Measurements from ENCODE around the gene ZFP2.
"Not testable (repeated sequence)": the region's sequence is repeated elsewhere in the genome, so short reads cannot be mapped to it uniquely, and the experiment has no call there.

Gene ZFP2

GRCh38 chr5:178895615-178896571, at the start of gene ZFP2:
Gene ZFP2 (plus strand): TSS chr5:178895913. CDS start chr5:178931314, 35,401 bp downstream.
- DNase-seq (ENCODE audit: extremely low read depth, insufficient read length) = peak; percentile 54
- Histone ChIP-seq H3K36me3 (ENCODE audit: control insufficient read depth, insufficient read depth, low read length) (no peaks in the 10 kb centered on the region), H3K4me3 (replicated peaks; ENCODE audit: low read depth, low read length) (peak within 1 kb of the TSS; percentile 61), H3K27me3 (replicated peaks; ENCODE audit: control insufficient read depth, insufficient read depth, low read length) (no peaks in the 10 kb centered on the region)
- TF ChIP-seq CTCF (IDR thresholded peaks at IDR 0.05; ENCODE audit: insufficient read depth, low read length, poor library complexity, severe bottlenecking) = no peak

- DNase-seq (ENCODE audit: extremely low read depth, insufficient read length) = no peak
Measured at GRCh38 chr5:178849316-178849715, 46.4 kb upstream of the ZFP2 start.

GRCh38 chr5:178851951-178852350, 43.8 kb upstream of the ZFP2 start:
- TF ChIP-seq CTCF (IDR thresholded peaks at IDR 0.05; ENCODE audit: insufficient read depth, low read length, poor library complexity, severe bottlenecking) = no peak
- Histone ChIP-seq H3K36me3 (ENCODE audit: control insufficient read depth, insufficient read depth, low read length) (no peaks in the 10 kb centered on the region), H3K4me3 (replicated peaks; ENCODE audit: low read depth, low read length) (no peak overlapping the region), H3K27me3 (replicated peaks; ENCODE audit: control insufficient read depth, insufficient read depth, low read length) (no peaks in the 10 kb centered on the region)
- no peak for DNase-seq (ENCODE audit: extremely low read depth, insufficient read length)

More at GRCh38 chr5:178849316-178849715, 46.4 kb upstream of the ZFP2 start:
- Histone ChIP-seq H3K27me3 (replicated peaks; ENCODE audit: control insufficient read depth, insufficient read depth, low read length) (no peaks in the 10 kb centered on the region), H3K36me3 (ENCODE audit: control insufficient read depth, insufficient read depth, low read length) (no peaks in the 10 kb centered on the region), H3K4me3 (replicated peaks; ENCODE audit: low read depth, low read length) (no peak overlapping the region)
- no peak for TF ChIP-seq CTCF (IDR thresholded peaks at IDR 0.05; ENCODE audit: insufficient read depth, low read length, poor library complexity, severe bottlenecking)

- no peaks in the 10 kb centered on the region for H3K36me3 ChIP-seq (ENCODE audit: control insufficient read depth, insufficient read depth, low read length)
- no peaks in the 10 kb centered on the region for H3K27me3 ChIP-seq (replicated peaks; ENCODE audit: control insufficient read depth, insufficient read depth, low read length)
- no peak for DNase-seq (ENCODE audit: extremely low read depth, insufficient read length)
- H3K4me3 ChIP-seq (replicated peaks; ENCODE audit: low read depth, low read length) = no peak overlapping the region
- no peak for TF ChIP-seq CTCF (IDR thresholded peaks at IDR 0.05; ENCODE audit: insufficient read depth, low read length, poor library complexity, severe bottlenecking)
Measured at GRCh38 chr5:178854284-178854683, 41.4 kb upstream of the ZFP2 start.

- no peaks in the 10 kb centered on the region for H3K27me3 ChIP-seq (replicated peaks; ENCODE audit: control insufficient read depth, insufficient read depth, low read length)
- peak; percentile 87 for DNase-seq (ENCODE audit: extremely low read depth, insufficient read length)
Measured at GRCh38 chr5:178859625-178860521, 35.8 kb upstream of the ZFP2 start, which contains the start of gene ZNF354B. Gene ZNF354B (plus strand): TSS chr5:178859953. CDS start chr5:178861048, 1,095 bp downstream.

GRCh38 chr5:178860615-178861014, 35.1 kb upstream of the ZFP2 start:
- DNase-seq (ENCODE audit: extremely low read depth, insufficient read length); H3K36me3 ChIP-seq (ENCODE audit: control insufficient read depth, insufficient read depth, low read length); H3K27me3 ChIP-seq (replicated peaks; ENCODE audit: control insufficient read depth, insufficient read depth, low read length): not testable (repeated sequence)
- H3K4me3 ChIP-seq (replicated peaks; ENCODE audit: low read depth, low read length) = peak overlapping the region; percentile 76

More at GRCh38 chr5:178859625-178860521, 35.8 kb upstream of the ZFP2 start, which contains the start of gene ZNF354B:
- no peak for TF ChIP-seq CTCF (IDR thresholded peaks at IDR 0.05; ENCODE audit: insufficient read depth, low read length, poor library complexity, severe bottlenecking)
- no peaks in the 10 kb centered on the region; the same call in none of the 2 replicates for H3K36me3 ChIP-seq (ENCODE audit: control insufficient read depth, insufficient read depth, low read length)
- peak within 1 kb of the TSS; percentile 76 for H3K4me3 ChIP-seq (replicated peaks; ENCODE audit: low read depth, low read length)

Measured in GM06990 (cell line).